ENCODE data around the gene ZNF280C. TPM values are rescaled to one million over a fixed set of nuclear protein-coding genes. Genes with fewer than 3 reads are reported as not detected.
"Not testable (repeated sequence)": the region's sequence is repeated elsewhere in the genome, so short reads cannot be mapped to it uniquely, and the experiment has no call there.

The ZNF280C gene
- total and polyA plus RNA-seq, 10 donors: 1.3 to 6.8 (median 5.0) TPM

- Histone ChIP-seq H3K4me3 (no peak overlapping the region), H3K36me3 (peaks cover 0 to 21% (median 7%) of the 10 kb centered on the region in 6 donors), H3K4me1 (no peaks in the 10 kb centered on the region), H3K27ac (no peak overlapping the region), H3K27me3 (replicated peaks in 1 of 7) (no peaks in the 10 kb centered on the region), H3K9me3 (no peaks in the 10 kb centered on the region)
- no peak for TF ChIP-seq POLR2A (IDR thresholded peaks at IDR 0.05)
- no peak for TF ChIP-seq POLR2AphosphoS5 (IDR thresholded peaks at IDR 0.05)
- TF ChIP-seq CTCF (IDR thresholded peaks at IDR 0.05 in 8 of 11, conservative IDR thresholded peaks at IDR 0.05 in 3 of 11): no peak
- intact Hi-C loops (cut with DNase I; ENCODE audit: low total_unique reads): no loop called here
- 74 to 98% (median 92%) methylated on average over 5 to 6 of the region's 6 CpGs for WGBS, 5 donors
- no peak for DNase-seq
Observed at GRCh38 chrX:130247996-130248395, 20.7 kb downstream of the ZNF280C start.

- intact Hi-C loops (cut with DNase I; ENCODE audit: low total_unique reads): no loop called here
- Histone ChIP-seq H3K36me3 (peaks cover 0 to 40% (median 16%) of the 10 kb centered on the region in 6 donors), H3K4me1 (no peaks in the 10 kb centered on the region), H3K9me3 (no peaks in the 10 kb centered on the region), H3K27ac (no peak overlapping the region), H3K27me3 (replicated peaks in 1 of 7) (no peaks in the 10 kb centered on the region), H3K4me3 (no peak overlapping the region)
- no peak for DNase-seq
- TF ChIP-seq CTCF (IDR thresholded peaks at IDR 0.05 in 8 of 11, conservative IDR thresholded peaks at IDR 0.05 in 3 of 11): no peak
- TF ChIP-seq POLR2A (IDR thresholded peaks at IDR 0.05): no peak
- TF ChIP-seq POLR2AphosphoS5 (IDR thresholded peaks at IDR 0.05): no peak
- 87 to 96% (median 93%) methylated on average over 2 of the region's 2 CpGs for WGBS, 5 donors
Observed at GRCh38 chrX:130246084-130246483, 22.6 kb downstream of the ZNF280C start.

GRCh38 chrX:130245441-130245840 is 23.3 kb downstream of the ZNF280C start:
- H3K36me3 ChIP-seq: peaks cover 0 to 46% (median 16%) of the 10 kb centered on the region in 6 donors
- intact Hi-C loops (cut with DNase I; ENCODE audit: low total_unique reads): no loop called here
- no peaks in the 10 kb centered on the region for H3K27me3 ChIP-seq (replicated peaks in 1 of 7)
- TF ChIP-seq CTCF (IDR thresholded peaks at IDR 0.05 in 8 of 11, conservative IDR thresholded peaks at IDR 0.05 in 3 of 11) (no peak), POLR2A (IDR thresholded peaks at IDR 0.05) (no peak), POLR2AphosphoS5 (IDR thresholded peaks at IDR 0.05) (no peak)
- DNase-seq: no peak
- no peaks in the 10 kb centered on the region for H3K4me1 ChIP-seq
- H3K9me3 ChIP-seq: no peaks in the 10 kb centered on the region
- no peak overlapping the region for H3K4me3 ChIP-seq
- H3K27ac ChIP-seq: no peak overlapping the region

- intact Hi-C loops (cut with DNase I; ENCODE audit: low total_unique reads); DNase-seq; H3K4me3 ChIP-seq; H3K27ac ChIP-seq; H3K9me3 ChIP-seq; H3K4me1 ChIP-seq; H3K27me3 ChIP-seq (replicated peaks in 1 of 7): not testable (repeated sequence)
- 83 to 98% (median 92%) methylated on average over 4 of the region's 4 CpGs for WGBS, 5 donors
- peaks cover 0 to 78% (median 1%) of the 10 kb centered on the region in 6 donors for H3K36me3 ChIP-seq
Observed at GRCh38 chrX:130231184-130231583, 37.5 kb downstream of the ZNF280C start.

GRCh38 chrX:130228871-130229270 is 39.8 kb downstream of the ZNF280C start:
- 82 to 96% (median 88%) methylated on average over 2 of the region's 2 CpGs for WGBS, 5 donors
- H3K27ac ChIP-seq: no peak overlapping the region
- intact Hi-C loops (cut with DNase I; ENCODE audit: low total_unique reads): no loop called here
- no peak for DNase-seq
- H3K4me1 ChIP-seq: no peaks in the 10 kb centered on the region
- no peaks in the 10 kb centered on the region for H3K9me3 ChIP-seq
- H3K27me3 ChIP-seq (replicated peaks in 1 of 7): no peaks in the 10 kb centered on the region
- no peak overlapping the region for H3K4me3 ChIP-seq
- no peak for TF ChIP-seq POLR2AphosphoS5 (IDR thresholded peaks at IDR 0.05)
- TF ChIP-seq POLR2A (IDR thresholded peaks at IDR 0.05): no peak
- H3K36me3 ChIP-seq: peaks cover 0 to 62% (median 0%) of the 10 kb centered on the region in 6 donors

All from spleen (tissue), 11 donors.